Measurements from ENCODE around the gene ECSCR.
"Not testable (repeated sequence)": the region's sequence is repeated elsewhere in the genome, so short reads cannot be mapped to it uniquely, and the experiment has no call there.

DNA sequence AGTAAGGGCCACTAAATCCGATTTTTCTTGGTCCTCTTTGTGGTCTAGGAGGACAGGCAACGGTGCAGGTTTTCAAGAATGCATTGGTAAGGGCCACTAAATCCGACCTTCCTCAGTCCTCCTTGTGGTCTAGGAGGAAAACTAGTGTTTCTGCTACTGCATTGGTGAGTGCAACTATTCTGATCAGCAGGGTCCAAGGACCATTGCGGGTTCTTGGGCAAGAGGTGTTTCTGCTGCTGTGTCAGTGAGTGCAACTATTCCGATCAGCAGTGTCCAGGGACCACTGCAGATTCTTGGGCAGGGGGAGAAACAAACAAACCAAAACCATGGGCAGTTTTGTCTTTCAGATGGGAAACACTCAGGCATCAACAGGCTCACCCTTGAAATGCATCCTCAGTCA lies 42.2 kb upstream of the ECSCR start:
- not testable (repeated sequence) for TF ChIP-seq POLR2A, POLR2AphosphoS5 (IDR thresholded peaks at IDR 0.05; ENCODE audit: low read depth, low read length)
